ENCODE results near the gene GOLGB1.

Gene GOLGB1

GRCh38 chr3:121757087-121757811 lies 7.7 kb upstream of the GOLGB1 start:
- Histone ChIP-seq H3K4me2 (no peak overlapping the region), H3K27me3 (ENCODE audit: insufficient read depth, low read depth) (no peaks in the 10 kb centered on the region), H3K36me3 (ENCODE audit: insufficient read depth) (no peaks in the 10 kb centered on the region), H3K9ac (no peak overlapping the region), H3K4me3 (IDR thresholded peaks at IDR 0.05; ENCODE audit: insufficient read depth, low read depth, low read length) (no peak overlapping the region), H2AFZ (ENCODE audit: low read depth) (no peak overlapping the region), H3K4me1 (ENCODE audit: low read depth, poor library complexity, severe bottlenecking) (no peaks in the 10 kb centered on the region), H3K27ac (no peak overlapping the region), H3K79me2 (ENCODE audit: insufficient read depth, low read depth) (no peaks in the 10 kb centered on the region), H4K20me1 (ENCODE audit: insufficient read depth) (no peaks in the 10 kb centered on the region)
- no peak for TF ChIP-seq CTCF (conservative IDR thresholded peaks at IDR 0.05; ENCODE audit: low read depth, low read length)

GRCh38 chr3:121752772-121753171 lies 3.2 kb upstream of the GOLGB1 start:
- Histone ChIP-seq H3K27me3 (ENCODE audit: insufficient read depth, low read depth) (no peaks in the 10 kb centered on the region), H3K27ac (no peak overlapping the region), H3K4me2 (no peak overlapping the region), H3K4me1 (ENCODE audit: low read depth, poor library complexity, severe bottlenecking) (peaks cover 15% of the 10 kb centered on the region), H3K4me3 (IDR thresholded peaks at IDR 0.05; ENCODE audit: insufficient read depth, low read depth, low read length) (no peak overlapping the region), H4K20me1 (ENCODE audit: insufficient read depth) (no peaks in the 10 kb centered on the region), H2AFZ (ENCODE audit: low read depth) (no peak overlapping the region), H3K9ac (no peak overlapping the region), H3K36me3 (ENCODE audit: insufficient read depth) (no peaks in the 10 kb centered on the region), H3K79me2 (ENCODE audit: insufficient read depth, low read depth) (peaks cover 23% of the 10 kb centered on the region)
- TF ChIP-seq CTCF (conservative IDR thresholded peaks at IDR 0.05; ENCODE audit: low read depth, low read length) = no peak

GRCh38 chr3:121752261-121752660 lies 2.7 kb upstream of the GOLGB1 start:
- Histone ChIP-seq H3K79me2 (ENCODE audit: insufficient read depth, low read depth) (peaks cover 28% of the 10 kb centered on the region), H3K27ac (no peak overlapping the region), H3K27me3 (ENCODE audit: insufficient read depth, low read depth) (no peaks in the 10 kb centered on the region), H3K4me1 (ENCODE audit: low read depth, poor library complexity, severe bottlenecking) (peaks cover 21% of the 10 kb centered on the region), H3K9ac (no peak overlapping the region), H3K4me2 (no peak overlapping the region), H3K4me3 (IDR thresholded peaks at IDR 0.05; ENCODE audit: insufficient read depth, low read depth, low read length) (no peak overlapping the region), H4K20me1 (ENCODE audit: insufficient read depth) (no peaks in the 10 kb centered on the region), H2AFZ (ENCODE audit: low read depth) (no peak overlapping the region), H3K36me3 (ENCODE audit: insufficient read depth) (no peaks in the 10 kb centered on the region)
- TF ChIP-seq CTCF (conservative IDR thresholded peaks at IDR 0.05; ENCODE audit: low read depth, low read length) = no peak

- H3K27me3 ChIP-seq (ENCODE audit: insufficient read depth, low read depth) = no peaks in the 10 kb centered on the region
- peak overlapping the region; percentile 69 for H3K4me3 ChIP-seq (IDR thresholded peaks at IDR 0.05; ENCODE audit: insufficient read depth, low read depth, low read length)
- H3K9ac ChIP-seq = peak overlapping the region; percentile 95
- no peak for TF ChIP-seq CTCF (conservative IDR thresholded peaks at IDR 0.05; ENCODE audit: low read depth, low read length)
- H3K27ac ChIP-seq = peak overlapping the region; percentile 92
- H4K20me1 ChIP-seq (ENCODE audit: insufficient read depth) = no peaks in the 10 kb centered on the region
- peak overlapping the region; percentile 78 for H2AFZ ChIP-seq (ENCODE audit: low read depth)
- H3K4me1 ChIP-seq (ENCODE audit: low read depth, poor library complexity, severe bottlenecking) = peaks cover 21% of the 10 kb centered on the region
- peak overlapping the region; percentile 89 for H3K4me2 ChIP-seq
- H3K36me3 ChIP-seq (ENCODE audit: insufficient read depth) = no peaks in the 10 kb centered on the region
- peaks cover 32% of the 10 kb centered on the region for H3K79me2 ChIP-seq (ENCODE audit: insufficient read depth, low read depth)
Measured at GRCh38 chr3:121750087-121750415, 510 bp upstream of the GOLGB1 start.
